Measurements from ENCODE around the gene FAM222B.

The FAM222B gene, protein sequence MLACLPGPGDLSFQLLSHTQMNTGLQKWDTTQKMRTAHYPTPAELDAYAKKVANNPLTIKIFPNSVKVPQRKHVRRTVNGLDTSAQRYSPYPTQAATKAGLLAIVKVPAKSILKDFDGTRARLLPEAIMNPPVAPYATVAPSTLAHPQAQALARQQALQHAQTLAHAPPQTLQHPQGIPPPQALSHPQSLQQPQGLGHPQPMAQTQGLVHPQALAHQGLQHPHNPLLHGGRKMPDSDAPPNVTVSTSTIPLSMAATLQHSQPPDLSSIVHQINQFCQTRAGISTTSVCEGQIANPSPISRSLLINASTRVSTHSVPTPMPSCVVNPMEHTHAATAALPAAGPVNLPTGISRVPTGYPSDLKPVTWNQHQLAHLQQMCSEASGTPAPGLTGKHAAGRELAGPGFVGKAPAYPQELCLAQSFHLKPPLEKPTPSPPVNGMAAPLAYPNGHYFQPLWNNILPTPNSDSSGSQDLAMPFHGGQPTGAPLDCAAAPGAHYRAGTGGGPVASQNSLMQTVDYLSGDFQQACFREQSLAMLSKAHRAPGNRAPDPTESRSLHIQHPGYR

DNA sequence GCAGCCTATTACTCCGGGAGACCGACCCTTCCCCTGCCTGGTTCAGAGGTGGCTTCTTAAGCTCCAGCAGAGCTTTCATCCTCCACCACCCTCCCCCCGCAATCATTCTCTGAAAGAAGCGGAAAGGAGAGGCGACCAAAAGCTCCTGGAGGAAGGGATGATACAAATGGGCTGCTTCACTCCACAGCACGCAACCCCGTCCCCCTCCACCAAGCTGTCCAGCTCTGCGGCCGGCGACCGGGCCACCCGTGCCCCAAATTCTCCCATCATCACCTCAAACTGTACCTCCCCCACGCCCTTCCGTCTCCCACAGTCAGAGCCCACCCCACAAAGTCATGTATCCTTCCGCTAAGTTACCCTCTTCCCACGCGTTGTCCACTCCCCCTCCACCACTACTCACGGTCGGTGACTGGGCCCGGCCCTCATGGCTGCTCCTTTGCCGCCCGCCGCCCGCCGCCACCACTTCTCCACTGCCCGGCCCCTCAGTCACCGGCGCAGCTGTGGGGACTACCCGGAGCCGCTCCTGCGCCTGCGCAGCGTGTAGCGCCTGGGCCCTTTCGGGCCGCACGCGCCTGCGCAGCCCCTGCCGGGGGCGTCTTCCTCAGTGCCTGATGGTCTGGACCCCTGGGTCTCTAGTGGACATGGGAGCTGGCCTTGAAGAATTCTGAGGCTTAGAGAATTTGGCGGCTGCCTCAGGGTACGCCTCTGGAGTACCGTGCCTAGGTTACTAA, at the start of gene FAM222B:
Gene FAM222B, minus strand, starts transcription at position 509 of the 731 bp plus-strand sequence. CDS start 76,123 bp downstream, outside the sequence.
- H3K9ac ChIP-seq (ENCODE audit: low read length), result peak within 1 kb of the TSS; percentile 85
- no peaks in the 10 kb centered on the region for H3K9me2 ChIP-seq (replicated peaks; ENCODE audit: insufficient read depth, low read length)
- peaks cover 48% of the 10 kb centered on the region for H3K79me2 ChIP-seq (ENCODE audit: insufficient read depth, low read length)
- H3K4me2 ChIP-seq (ENCODE audit: low read depth, low read length, poor library complexity, severe bottlenecking), result peak within 1 kb of the TSS; percentile 63
- peak within 1 kb of the TSS; percentile 96 for H2AFZ ChIP-seq (ENCODE audit: low read depth, low read length, severe bottlenecking)
- H3K9me3 ChIP-seq (ENCODE audit: insufficient read depth, low read length), result no peaks in the 10 kb centered on the region
- H3K4me3 ChIP-seq (ENCODE audit: insufficient read depth, low read length, poor library complexity, severe bottlenecking), result peak within 1 kb of the TSS; percentile 91
- TF ChIP-seq EZH2phosphoT487 (conservative IDR thresholded peaks at IDR 0.05; ENCODE audit: low read length), result no peak
- TF ChIP-seq, protein P1, sequence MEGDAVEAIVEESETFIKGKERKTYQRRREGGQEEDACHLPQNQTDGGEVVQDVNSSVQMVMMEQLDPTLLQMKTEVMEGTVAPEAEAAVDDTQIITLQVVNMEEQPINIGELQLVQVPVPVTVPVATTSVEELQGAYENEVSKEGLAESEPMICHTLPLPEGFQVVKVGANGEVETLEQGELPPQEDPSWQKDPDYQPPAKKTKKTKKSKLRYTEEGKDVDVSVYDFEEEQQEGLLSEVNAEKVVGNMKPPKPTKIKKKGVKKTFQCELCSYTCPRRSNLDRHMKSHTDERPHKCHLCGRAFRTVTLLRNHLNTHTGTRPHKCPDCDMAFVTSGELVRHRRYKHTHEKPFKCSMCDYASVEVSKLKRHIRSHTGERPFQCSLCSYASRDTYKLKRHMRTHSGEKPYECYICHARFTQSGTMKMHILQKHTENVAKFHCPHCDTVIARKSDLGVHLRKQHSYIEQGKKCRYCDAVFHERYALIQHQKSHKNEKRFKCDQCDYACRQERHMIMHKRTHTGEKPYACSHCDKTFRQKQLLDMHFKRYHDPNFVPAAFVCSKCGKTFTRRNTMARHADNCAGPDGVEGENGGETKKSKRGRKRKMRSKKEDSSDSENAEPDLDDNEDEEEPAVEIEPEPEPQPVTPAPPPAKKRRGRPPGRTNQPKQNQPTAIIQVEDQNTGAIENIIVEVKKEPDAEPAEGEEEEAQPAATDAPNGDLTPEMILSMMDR (IDR thresholded peaks at IDR 0.05; ENCODE audit: insufficient read depth, low read length, poor library complexity, severe bottlenecking), result no peak
- peak within 1 kb of the TSS; percentile 42 for H3K27ac ChIP-seq (ENCODE audit: low read depth, low read length)
- no peaks in the 10 kb centered on the region for H3K27me3 ChIP-seq (ENCODE audit: low read length)
- no peaks in the 10 kb centered on the region for H4K20me1 ChIP-seq (ENCODE audit: low read depth, low read length)
- no peaks in the 10 kb centered on the region for H3F3A ChIP-seq (ENCODE audit: insufficient read depth)
- no peaks in the 10 kb centered on the region for H3K36me3 ChIP-seq (ENCODE audit: low read length)

DNA sequence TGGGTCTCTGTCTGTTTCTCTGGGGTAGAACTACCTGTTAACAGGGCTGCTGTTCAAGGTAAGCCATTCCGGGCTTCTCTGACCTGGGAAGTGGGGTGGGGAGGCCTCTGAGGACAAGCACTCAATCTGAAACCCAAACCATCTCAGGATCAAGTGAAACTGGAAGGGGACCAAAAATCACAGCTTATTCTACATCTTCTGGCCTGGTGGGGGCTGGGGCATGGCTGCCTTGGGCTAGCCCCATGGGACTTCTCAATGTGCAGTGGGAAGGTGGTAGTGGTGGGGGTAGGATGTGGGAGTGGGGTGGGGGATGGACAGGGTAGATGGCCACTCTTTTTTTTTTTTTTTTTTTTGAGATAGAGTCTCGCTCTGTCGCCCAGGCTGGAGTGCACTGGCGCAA, 49.4 kb upstream of the FAM222B start:
- no peak overlapping the region for H3K4me3 ChIP-seq (ENCODE audit: insufficient read depth, low read length, poor library complexity, severe bottlenecking)
- H3K4me2 ChIP-seq (ENCODE audit: low read depth, low read length, poor library complexity, severe bottlenecking), result no peak overlapping the region
- H3F3A ChIP-seq (ENCODE audit: insufficient read depth), result peaks cover 7% of the 10 kb centered on the region
- no peak overlapping the region for H3K27ac ChIP-seq (ENCODE audit: low read depth, low read length)
- H2AFZ ChIP-seq (ENCODE audit: low read depth, low read length, severe bottlenecking), result no peak overlapping the region
- no peak overlapping the region for H3K9ac ChIP-seq (ENCODE audit: low read length)
- no peaks in the 10 kb centered on the region for H3K36me3 ChIP-seq (ENCODE audit: low read length)
- H3K9me3 ChIP-seq (ENCODE audit: insufficient read depth, low read length), result no peaks in the 10 kb centered on the region
- no peak for TF ChIP-seq EZH2phosphoT487 (conservative IDR thresholded peaks at IDR 0.05; ENCODE audit: low read length)
- TF ChIP-seq, protein P1 (IDR thresholded peaks at IDR 0.05; ENCODE audit: insufficient read depth, low read length, poor library complexity, severe bottlenecking), result no peak
- no peaks in the 10 kb centered on the region for H4K20me1 ChIP-seq (ENCODE audit: low read depth, low read length)
- peaks cover 19% of the 10 kb centered on the region; the same call in 1 of the 2 replicates for H3K79me2 ChIP-seq (ENCODE audit: insufficient read depth, low read length)
- H3K9me2 ChIP-seq (replicated peaks; ENCODE audit: insufficient read depth, low read length), result no peaks in the 10 kb centered on the region
- H3K27me3 ChIP-seq (ENCODE audit: low read length), result no peaks in the 10 kb centered on the region

DNA sequence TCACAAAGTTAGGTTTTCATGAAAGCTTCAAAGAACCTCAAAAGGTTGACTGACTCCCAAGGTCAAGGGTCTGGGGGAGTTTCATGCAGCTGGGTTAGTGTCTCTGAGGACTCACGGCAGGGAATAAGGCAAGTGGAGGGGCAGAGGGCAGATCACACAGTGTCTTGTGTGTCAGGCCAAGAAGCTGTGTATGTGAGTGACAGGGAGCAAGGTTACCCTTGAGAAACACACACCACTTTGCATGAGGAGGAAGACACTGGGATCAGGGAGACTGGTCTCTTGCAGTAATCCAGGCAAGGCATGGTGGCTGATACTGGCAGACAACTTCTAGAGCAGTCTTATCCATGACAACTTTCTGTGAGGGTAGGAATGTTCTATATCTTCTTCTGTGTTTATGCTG, 48.6 kb upstream of the FAM222B start:
- Histone ChIP-seq H3K9ac (ENCODE audit: low read length) (no peak overlapping the region), H3K27ac (ENCODE audit: low read depth, low read length) (no peak overlapping the region)

More for the DNA sequence above, 48.6 kb upstream of the FAM222B start:
- H3K27me3 ChIP-seq (ENCODE audit: low read length), result no peaks in the 10 kb centered on the region
- no peaks in the 10 kb centered on the region for H4K20me1 ChIP-seq (ENCODE audit: low read depth, low read length)
- H2AFZ ChIP-seq (ENCODE audit: low read depth, low read length, severe bottlenecking), result no peak overlapping the region
- H3K36me3 ChIP-seq (ENCODE audit: low read length), result no peaks in the 10 kb centered on the region
- H3F3A ChIP-seq (ENCODE audit: insufficient read depth), result peaks cover 7% of the 10 kb centered on the region
- H3K79me2 ChIP-seq (ENCODE audit: insufficient read depth, low read length), result peaks cover 11% of the 10 kb centered on the region; the same call in 1 of the 2 replicates
- H3K4me3 ChIP-seq (ENCODE audit: insufficient read depth, low read length, poor library complexity, severe bottlenecking), result no peak overlapping the region
- no peaks in the 10 kb centered on the region for H3K9me3 ChIP-seq (ENCODE audit: insufficient read depth, low read length)
- no peak overlapping the region for H3K4me2 ChIP-seq (ENCODE audit: low read depth, low read length, poor library complexity, severe bottlenecking)
- H3K9me2 ChIP-seq (replicated peaks; ENCODE audit: insufficient read depth, low read length), result no peaks in the 10 kb centered on the region
- no peak for TF ChIP-seq EZH2phosphoT487 (conservative IDR thresholded peaks at IDR 0.05; ENCODE audit: low read length)
- TF ChIP-seq, protein P1 (IDR thresholded peaks at IDR 0.05; ENCODE audit: insufficient read depth, low read length, poor library complexity, severe bottlenecking), result no peak

Measured in SU-DHL-6 (cell line).